Stimulated activated CD8-positive, alpha-beta memory T cell treated with anti-CD3 and anti-CD28 coated beads, Interleukin-7, amount 100 ng/mL, for 48 hours (primary cell): ENCODE data around the gene CAMK2G.
"Not testable (repeated sequence)": the region's sequence is repeated elsewhere in the genome, so short reads cannot be mapped to it uniquely, and the experiment has no call there.

Experiments used
- DNase-seq, 2 donors: peaks; one replicate each; pipeline ENCODE4 v3.0.0-alpha.2; 2020; ENCODE audit warnings: low read depth in 1 of 2; ENCODE audit errors: extremely low read depth in 1 of 2

Gene CAMK2G

GRCh38 chr10:73842349-73842748 lies 32.0 kb downstream of the CAMK2G start:
- DNase-seq: no peak

- no peak for DNase-seq
Observed at GRCh38 chr10:73841526-73842285, 32.6 kb downstream of the CAMK2G start.

GRCh38 chr10:73841061-73841421 lies 33.3 kb downstream of the CAMK2G start:
- no peak for DNase-seq

- DNase-seq: no peak
Observed at GRCh38 chr10:73840403-73841060, 33.8 kb downstream of the CAMK2G start.

- DNase-seq: no peak
Observed at GRCh38 chr10:73840056-73840402, 34.3 kb downstream of the CAMK2G start.

GRCh38 chr10:73839276-73839966 lies 34.9 kb downstream of the CAMK2G start:
- DNase-seq: no peak

GRCh38 chr10:73838827-73839226 lies 35.5 kb downstream of the CAMK2G start:
- DNase-seq: no peak

- no peak for DNase-seq
Observed at GRCh38 chr10:73838008-73838567, 36.3 kb downstream of the CAMK2G start.

GRCh38 chr10:73837072-73837471 lies 37.3 kb downstream of the CAMK2G start:
- no peak for DNase-seq

- no peak for DNase-seq
Observed at GRCh38 chr10:73836427-73836980, 37.9 kb downstream of the CAMK2G start.

GRCh38 chr10:73829090-73829489 lies 45.3 kb downstream of the CAMK2G start:
- DNase-seq: not testable (repeated sequence)

GRCh38 chr10:73828161-73828560 lies 46.2 kb downstream of the CAMK2G start:
- no peak for DNase-seq

- DNase-seq: no peak
Observed at GRCh38 chr10:73827346-73828089, 46.8 kb downstream of the CAMK2G start.

GRCh38 chr10:73824146-73824725 lies 50.1 kb downstream of the CAMK2G start:
- no peak for DNase-seq

- no peak for DNase-seq
Observed at GRCh38 chr10:73823391-73823790, 51.0 kb downstream of the CAMK2G start.

GRCh38 chr10:73819513-73820093 lies 54.8 kb downstream of the CAMK2G start:
- no peak for DNase-seq

- no peak for DNase-seq
Observed at GRCh38 chr10:73819081-73819480, 55.3 kb downstream of the CAMK2G start.

- DNase-seq: no peak
Observed at GRCh38 chr10:73818402-73818801, 56.0 kb downstream of the CAMK2G start.

- DNase-seq: no peak
Observed at GRCh38 chr10:73817826-73818225, 56.5 kb downstream of the CAMK2G start.
